ENCODE results near the gene RPE.

DNA sequence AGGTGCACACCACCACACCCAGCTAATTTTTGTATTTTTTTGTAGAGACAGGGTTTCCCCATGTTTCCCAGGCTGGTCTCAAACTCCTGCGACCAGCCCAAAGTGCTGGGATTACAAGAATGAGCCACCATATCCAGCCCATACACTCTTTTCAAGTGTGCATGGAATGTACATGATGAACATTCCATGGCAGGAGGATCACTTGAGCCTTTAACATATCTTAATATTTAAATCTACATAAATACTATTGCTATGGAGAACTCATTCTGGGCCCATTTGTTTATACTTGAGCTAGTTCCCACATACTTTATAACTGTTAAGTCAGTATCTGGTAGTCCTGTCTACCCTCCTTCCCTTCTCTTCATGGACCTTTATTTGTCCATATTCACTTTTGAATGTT, 48.4 kb downstream of the RPE start:
- TF ChIP-seq TAF1 (IDR thresholded peaks at IDR 0.05; ENCODE audit: low read depth) (no peak), EZH2 (IDR thresholded peaks at IDR 0.05; ENCODE audit: borderline replicate concordance, insufficient read depth, low read length, poor library complexity, severe bottlenecking) (no peak), MXI1 (conservative IDR thresholded peaks at IDR 0.05; ENCODE audit: poor library complexity, severe bottlenecking) (no peak), POLR2AphosphoS5 (IDR thresholded peaks at IDR 0.05) (no peak), SMC3 (conservative IDR thresholded peaks at IDR 0.05; ENCODE audit: poor library complexity) (no peak), EP300 (conservative IDR thresholded peaks at IDR 0.05; ENCODE audit: poor library complexity, severe bottlenecking) (no peak)
- TF ChIP-seq, protein P1, sequence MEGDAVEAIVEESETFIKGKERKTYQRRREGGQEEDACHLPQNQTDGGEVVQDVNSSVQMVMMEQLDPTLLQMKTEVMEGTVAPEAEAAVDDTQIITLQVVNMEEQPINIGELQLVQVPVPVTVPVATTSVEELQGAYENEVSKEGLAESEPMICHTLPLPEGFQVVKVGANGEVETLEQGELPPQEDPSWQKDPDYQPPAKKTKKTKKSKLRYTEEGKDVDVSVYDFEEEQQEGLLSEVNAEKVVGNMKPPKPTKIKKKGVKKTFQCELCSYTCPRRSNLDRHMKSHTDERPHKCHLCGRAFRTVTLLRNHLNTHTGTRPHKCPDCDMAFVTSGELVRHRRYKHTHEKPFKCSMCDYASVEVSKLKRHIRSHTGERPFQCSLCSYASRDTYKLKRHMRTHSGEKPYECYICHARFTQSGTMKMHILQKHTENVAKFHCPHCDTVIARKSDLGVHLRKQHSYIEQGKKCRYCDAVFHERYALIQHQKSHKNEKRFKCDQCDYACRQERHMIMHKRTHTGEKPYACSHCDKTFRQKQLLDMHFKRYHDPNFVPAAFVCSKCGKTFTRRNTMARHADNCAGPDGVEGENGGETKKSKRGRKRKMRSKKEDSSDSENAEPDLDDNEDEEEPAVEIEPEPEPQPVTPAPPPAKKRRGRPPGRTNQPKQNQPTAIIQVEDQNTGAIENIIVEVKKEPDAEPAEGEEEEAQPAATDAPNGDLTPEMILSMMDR (IDR thresholded peaks at IDR 0.05; ENCODE audit: poor library complexity, severe bottlenecking) = no peak
- TF ChIP-seq, protein P2, sequence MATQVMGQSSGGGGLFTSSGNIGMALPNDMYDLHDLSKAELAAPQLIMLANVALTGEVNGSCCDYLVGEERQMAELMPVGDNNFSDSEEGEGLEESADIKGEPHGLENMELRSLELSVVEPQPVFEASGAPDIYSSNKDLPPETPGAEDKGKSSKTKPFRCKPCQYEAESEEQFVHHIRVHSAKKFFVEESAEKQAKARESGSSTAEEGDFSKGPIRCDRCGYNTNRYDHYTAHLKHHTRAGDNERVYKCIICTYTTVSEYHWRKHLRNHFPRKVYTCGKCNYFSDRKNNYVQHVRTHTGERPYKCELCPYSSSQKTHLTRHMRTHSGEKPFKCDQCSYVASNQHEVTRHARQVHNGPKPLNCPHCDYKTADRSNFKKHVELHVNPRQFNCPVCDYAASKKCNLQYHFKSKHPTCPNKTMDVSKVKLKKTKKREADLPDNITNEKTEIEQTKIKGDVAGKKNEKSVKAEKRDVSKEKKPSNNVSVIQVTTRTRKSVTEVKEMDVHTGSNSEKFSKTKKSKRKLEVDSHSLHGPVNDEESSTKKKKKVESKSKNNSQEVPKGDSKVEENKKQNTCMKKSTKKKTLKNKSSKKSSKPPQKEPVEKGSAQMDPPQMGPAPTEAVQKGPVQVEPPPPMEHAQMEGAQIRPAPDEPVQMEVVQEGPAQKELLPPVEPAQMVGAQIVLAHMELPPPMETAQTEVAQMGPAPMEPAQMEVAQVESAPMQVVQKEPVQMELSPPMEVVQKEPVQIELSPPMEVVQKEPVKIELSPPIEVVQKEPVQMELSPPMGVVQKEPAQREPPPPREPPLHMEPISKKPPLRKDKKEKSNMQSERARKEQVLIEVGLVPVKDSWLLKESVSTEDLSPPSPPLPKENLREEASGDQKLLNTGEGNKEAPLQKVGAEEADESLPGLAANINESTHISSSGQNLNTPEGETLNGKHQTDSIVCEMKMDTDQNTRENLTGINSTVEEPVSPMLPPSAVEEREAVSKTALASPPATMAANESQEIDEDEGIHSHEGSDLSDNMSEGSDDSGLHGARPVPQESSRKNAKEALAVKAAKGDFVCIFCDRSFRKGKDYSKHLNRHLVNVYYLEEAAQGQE (IDR thresholded peaks at IDR 0.05; ENCODE audit: borderline replicate concordance) = no peak
